CD14-positive monocyte (primary cell): ENCODE data around the gene TANGO2. TPM values are rescaled to one million over a fixed set of nuclear protein-coding genes. Genes with fewer than 3 reads are reported as not detected.
A peak's percentile ranks its signal among the peaks of the same experiment; 100 is the strongest.

ENCODE experiments used
- DNase-seq, 3 donors: peaks; one replicate each; pipeline ENCODE4 v3.0.0-alpha.2; 2011 to 2022
- H2AFZ ChIP-seq: 2 replicates; pipeline ENCODE4 v1.6.0; 2012; ENCODE audit warnings: mild to moderate bottlenecking, low read depth, low read length, inconsistent platforms; ENCODE audit not compliant: insufficient read depth, poor library complexity, severe bottlenecking
- H3K27ac ChIP-seq, 2 donors: 1 replicate in 1 of 2; 2 replicates in 1 of 2; pipeline ENCODE4 v1.5.1; 2012 to 2013; ENCODE audit warnings: low read length in 2 of 2, control low read depth in 1 of 2, inconsistent platforms in 1 of 2, low read depth in 1 of 2, mild to moderate bottlenecking in 1 of 2
- H3K27me3 ChIP-seq, 2 donors: one replicate each; pipeline versions ENCODE4 v1.6.0 to v1.6.1; 2011 to 2013; ENCODE audit warnings: low read length in 2 of 2; ENCODE audit not compliant: control insufficient read depth in 2 of 2, insufficient read depth in 2 of 2
- H3K36me3 ChIP-seq, 2 donors: replicated peaks in 1 of 2; 1 replicate in 1 of 2; 2 replicates in 1 of 2; pipeline versions ENCODE4 v1.5.1 to v1.6.1; 2012 to 2013; ENCODE audit warnings: low read length in 2 of 2, control low read depth in 1 of 2, inconsistent platforms in 1 of 2, mild to moderate bottlenecking in 1 of 2; ENCODE audit not compliant: insufficient read depth in 2 of 2, control insufficient read depth in 1 of 2
- H3K4me1 ChIP-seq, 2 donors: 1 replicate in 1 of 2; 2 replicates in 1 of 2; pipeline versions ENCODE4 v1.5.1 to v1.6.1; 2012 to 2013; ENCODE audit warnings: low read length in 2 of 2, control low read depth in 1 of 2, inconsistent platforms in 1 of 2, mild to moderate bottlenecking in 1 of 2, moderate library complexity in 1 of 2; ENCODE audit not compliant: insufficient read depth in 2 of 2, control insufficient read depth in 1 of 2
- H3K4me2 ChIP-seq: replicated peaks from 2 replicates; pipeline ENCODE3; 2012; ENCODE audit warnings: low read length, moderate library complexity, mild to moderate bottlenecking; ENCODE audit not compliant: poor library complexity, severe bottlenecking; ENCODE audit errors: extremely low read depth
- H3K4me3 ChIP-seq, 3 experiments: fragments of 200-600 bp in 1 of 3; sonication (generic) in 1 of 3; replicated peaks in 1 of 3; 1 replicate in 2 of 3; 2 replicates in 1 of 3; pipeline ENCODE4 v1.5.1; 2011 to 2013; ENCODE audit warnings: low read length in 3 of 3, mild to moderate bottlenecking in 3 of 3, control low read depth in 2 of 3, low read depth in 2 of 3, inconsistent platforms in 1 of 3, moderate library complexity in 1 of 3
- H3K79me2 ChIP-seq: 2 replicates; pipeline ENCODE4 v1.6.0; 2012; ENCODE audit warnings: mild to moderate bottlenecking, control low read depth, inconsistent platforms, low read length, moderate library complexity; ENCODE audit not compliant: insufficient read depth
- H3K9ac ChIP-seq: 2 replicates; pipeline ENCODE4 v1.6.0; 2017; ENCODE audit warnings: low read length, mild to moderate bottlenecking; ENCODE audit not compliant: insufficient read depth, poor library complexity, severe bottlenecking
- H3K9me3 ChIP-seq, 2 donors: replicated peaks in 1 of 2; 1 replicate in 1 of 2; 2 replicates in 1 of 2; pipeline versions ENCODE4 v1.5.1 to v1.6.1; 2012 to 2013; ENCODE audit warnings: low read length in 2 of 2, control low read depth in 1 of 2; ENCODE audit not compliant: control insufficient read depth in 1 of 2, insufficient read depth in 1 of 2
- H4K20me1 ChIP-seq: 2 replicates; pipeline ENCODE4 v1.6.0; 2012; ENCODE audit warnings: mild to moderate bottlenecking, low read length, control low read depth, moderate library complexity; ENCODE audit not compliant: insufficient read depth
- H3K27ac Mint-ChIP-seq, 7 donors: one replicate each; pipeline ENCODE4 v1.8.0; 2020; ENCODE audit warnings: mild to moderate bottlenecking in 7 of 7, mixed read lengths in 7 of 7, moderate library complexity in 6 of 7, inconsistent platforms in 2 of 7
- H3K27me3 Mint-ChIP-seq, 3 donors: one replicate each; pipeline ENCODE4 v1.8.0; 2021 to 2022; ENCODE audit warnings: low read depth in 3 of 3, mild to moderate bottlenecking in 3 of 3, mixed read lengths in 3 of 3, moderate library complexity in 3 of 3, inconsistent platforms in 1 of 3
- H3K36me3 Mint-ChIP-seq, 2 donors: one replicate each; pipeline ENCODE4 v1.8.0; 2020; ENCODE audit warnings: mixed read lengths in 2 of 2, inconsistent platforms in 1 of 2, mild to moderate bottlenecking in 1 of 2
- H3K4me1 Mint-ChIP-seq: one replicate; pipeline ENCODE4 v1.8.0; 2020; ENCODE audit warnings: mild to moderate bottlenecking, mixed read lengths
- H3K4me3 Mint-ChIP-seq, 2 donors: one replicate each; pipeline ENCODE4 v1.8.0; 2020; ENCODE audit warnings: mild to moderate bottlenecking in 2 of 2, mixed read lengths in 2 of 2, moderate library complexity in 1 of 2
- H3K9me3 Mint-ChIP-seq, 7 donors: one replicate each; pipeline ENCODE4 v1.8.0; 2020 to 2022; ENCODE audit warnings: mixed read lengths in 7 of 7, mild to moderate bottlenecking in 6 of 7, moderate library complexity in 6 of 7, inconsistent platforms in 2 of 7
- CTCF ChIP-seq: fragments of 200-600 bp; IDR thresholded peaks from one replicate; pipeline ENCODE4 v1.8.0; 2022; ENCODE audit warnings: antibody characterized with exemption, mild to moderate bottlenecking
- WGBS: methylation state at CpG from one replicate; pipeline ENCODE4 v1.1.5; 2013; ENCODE audit warnings: missing lambda C conversion rate; ENCODE audit not compliant: insufficient coverage; 5-methylcytosine and 5-hydroxymethylcytosine counted together
- intact Hi-C, 2 donors: fragments of 100-400 bp; cut with micrococcal nuclease; formaldehyde crosslinking; loops; one replicate each; pipeline versions ENCODE4 v1.15.0 to v1.15.1; 2023
- polyA plus RNA-seq, 3 donors: library from polyadenylated mRNA; depleted of rRNA in 1 of 3; unstranded in 2 of 3; stranded (reverse) in 1 of 3; fragments of 300-500 nt in 2 of 3; fragments of >200 nt in 1 of 3; fragmentation: Illumina TruSeq in 2 of 3; gene quantifications; 1 replicate in 2 of 3; 2 replicates in 1 of 3; pipeline ENCODE4 v1.2.3, GENCODE V29; 2012 to 2021

TANGO2 gene
- polyA plus RNA-seq, 3 donors, result 56.4 to 94.9 (median 58.2) TPM

GRCh38 chr22:20029550-20030225 lies 8.8 kb downstream of the TANGO2 start:
- peaks cover 99% of the 10 kb centered on the region for H4K20me1 ChIP-seq
- peak overlapping the region in 1 of 2 donors; percentile 20 for H3K27ac ChIP-seq
- no peak for TF ChIP-seq CTCF
- H3K9me3 ChIP-seq, result no peaks in the 10 kb centered on the region
- peaks cover 23 to 67% of the 10 kb centered on the region in 2 donors for H3K36me3 ChIP-seq
- Mint-ChIP-seq H3K36me3 (peaks cover 20 to 52% of the 10 kb centered on the region in 2 donors), H3K9me3 (peaks cover 0 to 1% (median 0%) of the 10 kb centered on the region in 7 donors), H3K4me1 (peaks cover 18% of the 10 kb centered on the region), H3K27me3 (peaks cover 0 to 4% (median 0%) of the 10 kb centered on the region in 3 donors), H3K27ac (peak overlapping the region in 2 of 7 donors; percentile 38 to 60), H3K4me3 (no peak overlapping the region)
- no peak for DNase-seq
- WGBS, result 93% methylated on average over 5 of the region's 9 CpGs
- H3K4me2 ChIP-seq, result no peak overlapping the region
- H3K4me1 ChIP-seq, result peaks cover 0 to 8% of the 10 kb centered on the region in 2 donors
- H3K27me3 ChIP-seq, result no peaks in the 10 kb centered on the region
- intact Hi-C loops, result loop anchor here in 1 of 2 donors (10.0 kb wide), 1 partner anchor 85 kb away; the partner anchor contains the start of genes RANBP1 and TRMT2A
- peaks cover 90% of the 10 kb centered on the region for H3K79me2 ChIP-seq
- H3K9ac ChIP-seq, result no peak overlapping the region
- no peak overlapping the region for H2AFZ ChIP-seq
- no peak overlapping the region for H3K4me3 ChIP-seq

GRCh38 chr22:20031732-20032406 lies 11.0 kb downstream of the TANGO2 start:
- H3K4me3 ChIP-seq, result no peak overlapping the region
- no peak for TF ChIP-seq CTCF
- no peaks in the 10 kb centered on the region for H3K27me3 ChIP-seq
- H3K9me3 ChIP-seq, result no peaks in the 10 kb centered on the region
- H3K4me2 ChIP-seq, result no peak overlapping the region
- Mint-ChIP-seq H3K4me1 (peaks cover 14% of the 10 kb centered on the region), H3K36me3 (peaks cover 27 to 49% of the 10 kb centered on the region in 2 donors), H3K4me3 (no peak overlapping the region), H3K27me3 (peaks cover 0 to 4% (median 0%) of the 10 kb centered on the region in 3 donors), H3K27ac (peak overlapping the region in 1 of 7 donors; percentile 30), H3K9me3 (peaks cover 0 to 3% (median 0%) of the 10 kb centered on the region in 7 donors)
- WGBS, result 87% methylated on average over 12 of the region's 16 CpGs
- peaks cover 0 to 8% of the 10 kb centered on the region in 2 donors for H3K4me1 ChIP-seq
- intact Hi-C loops, result no loop called here
- H4K20me1 ChIP-seq, result peaks cover 99% of the 10 kb centered on the region
- no peak for DNase-seq
- H3K79me2 ChIP-seq, result peaks cover 83% of the 10 kb centered on the region
- no peak overlapping the region for H3K9ac ChIP-seq
- H2AFZ ChIP-seq, result no peak overlapping the region
- no peak overlapping the region for H3K27ac ChIP-seq
- peaks cover 33 to 74% of the 10 kb centered on the region in 2 donors for H3K36me3 ChIP-seq
